Peyer's patch (tissue), 4 donors: ENCODE results near the gene UST.

Experiments
- CTCF ChIP-seq, 6 experiments: fragments of 450-650 bp in 4 of 6; fragments of 200-600 bp in 2 of 6; sonication (generic) in 1 of 6; IDR thresholded peaks; one replicate each; pipeline ENCODE4 v1.5.1; 2017 to 2019; ENCODE audit warnings: antibody characterized with exemption in 6 of 6, mild to moderate bottlenecking in 3 of 6, moderate library complexity in 1 of 6
- POLR2A ChIP-seq, 2 donors: fragments of 450-650 bp; IDR thresholded peaks; one replicate each; pipeline ENCODE4 v1.5.1; 2017; ENCODE audit warnings: antibody characterized with exemption in 2 of 2, mild to moderate bottlenecking in 2 of 2, moderate library complexity in 2 of 2

GRCh38 chr6:149055195-149055899 lies 308.5 kb downstream of the UST start:
- TF ChIP-seq CTCF (IDR thresholded peaks at IDR 0.05) (no peak), POLR2A (IDR thresholded peaks at IDR 0.05) (no peak)
